ENCODE results near the gene CH25H. TPM values are rescaled to one million over a fixed set of nuclear protein-coding genes. Genes with fewer than 3 reads are reported as not detected.

The CH25H gene
- total RNA-seq, 1 donor from 2014 or later, result 0.74 TPM

DNA sequence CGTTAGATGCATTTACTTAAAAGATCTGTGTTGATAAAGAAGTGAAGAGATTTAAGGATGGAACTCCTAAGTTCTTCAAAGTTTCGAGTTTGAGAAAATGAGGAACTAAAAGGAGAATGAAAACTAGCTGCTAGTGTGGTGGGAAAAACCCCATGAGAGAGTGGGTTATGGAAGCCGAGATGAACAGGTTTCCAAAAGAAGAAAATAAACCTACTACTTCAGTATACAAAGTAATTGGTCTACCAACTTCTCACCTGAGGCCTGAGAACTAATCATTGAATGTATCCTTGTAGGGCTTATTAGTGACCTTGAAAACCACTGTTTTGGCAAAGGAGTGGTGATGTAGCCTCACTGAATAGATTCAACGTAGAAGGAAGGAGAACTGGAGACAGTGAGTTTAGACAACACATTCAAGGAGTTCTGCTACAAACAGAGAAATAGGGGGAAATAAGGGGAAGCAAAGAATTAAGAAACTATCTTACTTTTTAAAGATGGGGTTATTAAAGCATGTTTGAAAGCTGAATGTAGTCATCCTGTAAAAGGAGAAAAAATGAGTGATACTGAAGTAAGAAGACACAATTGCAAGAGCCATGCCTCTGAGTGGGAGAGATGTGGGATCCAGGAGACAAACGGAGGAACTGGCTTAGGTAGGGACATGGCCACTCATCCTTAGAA is 50.8 kb downstream of the CH25H start:
- TF ChIP-seq POLR2A (IDR thresholded peaks at IDR 0.05) (no peak), CTCF (IDR thresholded peaks at IDR 0.05) (no peak), POLR2AphosphoS5 (IDR thresholded peaks at IDR 0.05; ENCODE audit: insufficient read depth in 1 of 2, low read depth in 1 of 2) (no peak)
- H3K27me3 ChIP-seq, result no peaks in the 10 kb centered on the region
- no peak for DNase-seq (ENCODE audit: extremely low spot score in 2 of 2)
- intact Hi-C loops (cut with DNase I), result no loop called here
- no peaks in the 10 kb centered on the region for H3K4me1 ChIP-seq
- no peak overlapping the region for H3K4me3 ChIP-seq
- no peaks in the 10 kb centered on the region for H3K36me3 ChIP-seq
- no peaks in the 10 kb centered on the region for H3K9me3 ChIP-seq
- H3K27ac ChIP-seq, result no peak overlapping the region

Other genes with a start within 250 kb of the CH25H start
- 41.0 TPM for gene FAS, start 216.5 kb downstream of the CH25H start, total RNA-seq
- gene LIPA, start 44.5 kb upstream of the CH25H start, total RNA-seq, result 27.7 TPM
- 2.9 TPM for gene IFIT2, start 94.7 kb upstream of the CH25H start, total RNA-seq
- 6.1 TPM for gene IFIT3, start 120.7 kb upstream of the CH25H start, total RNA-seq
- not detected for gene IFIT1B, start 170.7 kb upstream of the CH25H start, total RNA-seq
- gene IFIT1, start 185.3 kb upstream of the CH25H start, total RNA-seq, result 7.4 TPM
- 9.1 TPM for gene IFIT5, start 207.3 kb upstream of the CH25H start, total RNA-seq

All from vagina (tissue), 2 donors.